Karpas-422 (cell line): ENCODE measurements around the gene IGSF23. TPM values are rescaled to one million over a fixed set of nuclear protein-coding genes. Genes with fewer than 3 reads are reported as not detected.
"Not testable (repeated sequence)": the region's sequence is repeated elsewhere in the genome, so short reads cannot be mapped to it uniquely, and the experiment has no call there.

ENCODE experiments used
- DNase-seq: peaks from one replicate; pipeline ENCODE4 v3.0.0-alpha.2; 2015
- H2AFZ ChIP-seq: fragments of 200-600 bp; sonication (generic); 2 replicates; pipeline ENCODE4 v1.6.1; 2014; ENCODE audit warnings: antibody characterized with exemption, low read length, mixed read lengths
- H3K27ac ChIP-seq: fragments of 200-600 bp; sonication (generic); 2 replicates; pipeline ENCODE4 v1.5.1; 2014; ENCODE audit warnings: mild to moderate bottlenecking, low read length, moderate library complexity
- H3K27me3 ChIP-seq: fragments of 200-600 bp; sonication (generic); 2 replicates; pipeline ENCODE4 v1.6.1; 2014; ENCODE audit warnings: low read length, mixed read lengths
- H3K36me3 ChIP-seq: fragments of 200-600 bp; sonication (generic); 2 replicates; pipeline ENCODE4 v1.6.1; 2014; ENCODE audit warnings: low read length, mixed read lengths; ENCODE audit not compliant: insufficient read depth
- H3K4me1 ChIP-seq: fragments of 200-600 bp; sonication (generic); 2 replicates; pipeline ENCODE4 v1.6.1; 2014; ENCODE audit warnings: mild to moderate bottlenecking, low read length, mixed read lengths
- H3K4me2 ChIP-seq: fragments of 200-600 bp; sonication (generic); 2 replicates; pipeline ENCODE4 v1.6.1; 2014; ENCODE audit warnings: low read length, low read depth, mild to moderate bottlenecking; ENCODE audit not compliant: poor library complexity, severe bottlenecking
- H3K4me3 ChIP-seq: fragments of 200-600 bp; sonication (generic); 2 replicates; pipeline ENCODE4 v1.5.1; 2014; ENCODE audit warnings: mild to moderate bottlenecking, antibody characterized with exemption, low read length, mixed read lengths
- H3K79me2 ChIP-seq: fragments of 200-600 bp; sonication (generic); 2 replicates; pipeline ENCODE4 v1.6.1; 2014; ENCODE audit warnings: mild to moderate bottlenecking, low read length, mixed read lengths
- H3K9ac ChIP-seq: fragments of 200-600 bp; sonication (generic); 2 replicates; pipeline ENCODE4 v1.6.0; 2014; ENCODE audit warnings: low read length
- H3K9me2 ChIP-seq: fragments of 200-600 bp; sonication (generic), shearing (Covaris generic); replicated peaks from 2 replicates; pipeline ENCODE4 v1.6.0; 2014; ENCODE audit warnings: mild to moderate bottlenecking, low read length, moderate library complexity; ENCODE audit not compliant: insufficient read depth
- H3K9me3 ChIP-seq: fragments of 300-700, 200-600 bp; sonication (generic); 2 replicates; pipeline ENCODE4 v1.6.1; 2014; ENCODE audit warnings: low read length, mixed read lengths
- H4K20me1 ChIP-seq: fragments of 200-600 bp; sonication (generic); 2 replicates; pipeline ENCODE4 v1.6.1; 2014; ENCODE audit warnings: mild to moderate bottlenecking, antibody characterized with exemption, low read length, low read depth; ENCODE audit not compliant: insufficient read depth
- total RNA-seq: library from RNA; depleted of rRNA; stranded (reverse); fragments of >200 nt; shearing (Covaris generic); gene quantifications from 2 replicates; pipeline ENCODE4 v1.2.3, GENCODE V29; 2014; ENCODE audit warnings: low replicate concordance

Gene IGSF23
- total RNA-seq, 1 experiment from 2014 or later: not detected

GRCh38 chr19:44664976-44665375 lies 51.6 kb downstream of the IGSF23 start:
- peak; percentile 16 for DNase-seq
- Histone ChIP-seq H3K9me3 (no peaks in the 10 kb centered on the region), H3K4me3 (no peak overlapping the region), H3K79me2 (no peaks in the 10 kb centered on the region), H3K9ac (no peak overlapping the region), H3K36me3 (no peaks in the 10 kb centered on the region), H3K27ac (no peak overlapping the region), H3K27me3 (no peaks in the 10 kb centered on the region), H4K20me1 (no peaks in the 10 kb centered on the region), H3K4me2 (no peak overlapping the region), H3K9me2 (no peaks in the 10 kb centered on the region), H3K4me1 (no peaks in the 10 kb centered on the region), H2AFZ (no peak overlapping the region)

GRCh38 chr19:44666852-44667556 lies 53.6 kb downstream of the IGSF23 start:
- H3K9me3 ChIP-seq: no peaks in the 10 kb centered on the region
- no peak overlapping the region for H3K27ac ChIP-seq
- no peak overlapping the region for H3K9ac ChIP-seq
- H3K79me2 ChIP-seq: no peaks in the 10 kb centered on the region
- H3K4me3 ChIP-seq: no peak overlapping the region
- peak; percentile 5 for DNase-seq
- no peaks in the 10 kb centered on the region for H3K4me1 ChIP-seq
- no peak overlapping the region for H2AFZ ChIP-seq
- H3K9me2 ChIP-seq: no peaks in the 10 kb centered on the region
- H3K36me3 ChIP-seq: no peaks in the 10 kb centered on the region
- no peak overlapping the region for H3K4me2 ChIP-seq
- H4K20me1 ChIP-seq: no peaks in the 10 kb centered on the region
- H3K27me3 ChIP-seq: no peaks in the 10 kb centered on the region

- DNase-seq: peak; percentile 19
Observed at GRCh38 chr19:44668985-44669764, 55.8 kb downstream of the IGSF23 start.

GRCh38 chr19:44670027-44670426 lies 56.7 kb downstream of the IGSF23 start:
- not testable (repeated sequence) for H3K27ac ChIP-seq, H3K4me3 ChIP-seq, H3K79me2 ChIP-seq, H3K9me2 ChIP-seq, H4K20me1 ChIP-seq, H3K27me3 ChIP-seq, H3K36me3 ChIP-seq, H3K9ac ChIP-seq, H3K4me1 ChIP-seq, H3K4me2 ChIP-seq, H3K9me3 ChIP-seq, H2AFZ ChIP-seq
- DNase-seq: peak; percentile 34

More at GRCh38 chr19:44668985-44669764, 55.8 kb downstream of the IGSF23 start:
- Histone ChIP-seq H3K4me3 (no peak overlapping the region), H3K79me2 (no peaks in the 10 kb centered on the region), H3K27me3 (no peaks in the 10 kb centered on the region), H2AFZ (no peak overlapping the region), H3K4me1 (no peaks in the 10 kb centered on the region), H3K4me2 (no peak overlapping the region), H3K36me3 (no peaks in the 10 kb centered on the region), H3K27ac (no peak overlapping the region), H3K9me2 (no peaks in the 10 kb centered on the region), H4K20me1 (no peaks in the 10 kb centered on the region), H3K9ac (no peak overlapping the region), H3K9me3 (no peaks in the 10 kb centered on the region)

- Histone ChIP-seq H3K9me3 (no peaks in the 10 kb centered on the region), H3K9me2 (no peaks in the 10 kb centered on the region), H3K79me2 (no peaks in the 10 kb centered on the region), H4K20me1 (no peaks in the 10 kb centered on the region), H3K27ac (no peak within 1 kb of the TSS), H3K4me1 (no peaks in the 10 kb centered on the region), H3K27me3 (no peaks in the 10 kb centered on the region), H3K4me2 (no peak within 1 kb of the TSS), H3K4me3 (no peak within 1 kb of the TSS), H3K36me3 (no peaks in the 10 kb centered on the region), H2AFZ (no peak within 1 kb of the TSS), H3K9ac (no peak within 1 kb of the TSS)
- DNase-seq: no peak
Observed at GRCh38 chr19:44671400-44671799, 58.0 kb downstream of the IGSF23 start, which contains the start of gene CEACAM19. Gene CEACAM19, plus strand, starts transcription at chr19:44671482. Its CDS starts 450 bp downstream, at chr19:44671932.

- Histone ChIP-seq H3K9me3 (no peaks in the 10 kb centered on the region), H4K20me1 (no peaks in the 10 kb centered on the region), H3K4me2 (no peak overlapping the region), H3K27me3 (no peaks in the 10 kb centered on the region), H3K36me3 (no peaks in the 10 kb centered on the region), H3K27ac (no peak overlapping the region), H3K4me1 (no peaks in the 10 kb centered on the region), H3K79me2 (no peaks in the 10 kb centered on the region), H3K9me2 (no peaks in the 10 kb centered on the region), H3K9ac (no peak overlapping the region), H3K4me3 (no peak overlapping the region), H2AFZ (no peak overlapping the region)
- no peak for DNase-seq
Observed at GRCh38 chr19:44672226-44672625, 58.9 kb downstream of the IGSF23 start.

GRCh38 chr19:44673510-44673909 lies 60.1 kb downstream of the IGSF23 start:
- Histone ChIP-seq H4K20me1 (no peaks in the 10 kb centered on the region), H2AFZ (no peak overlapping the region), H3K27ac (no peak overlapping the region), H3K4me2 (no peak overlapping the region), H3K79me2 (no peaks in the 10 kb centered on the region), H3K27me3 (no peaks in the 10 kb centered on the region), H3K36me3 (no peaks in the 10 kb centered on the region), H3K9ac (no peak overlapping the region), H3K4me3 (no peak overlapping the region), H3K4me1 (no peaks in the 10 kb centered on the region), H3K9me3 (no peaks in the 10 kb centered on the region), H3K9me2 (no peaks in the 10 kb centered on the region)
- DNase-seq: no peak

- H3K9me3 ChIP-seq: no peaks in the 10 kb centered on the region
- no peaks in the 10 kb centered on the region for H3K4me1 ChIP-seq
- H3K9ac ChIP-seq: no peak overlapping the region
- H3K36me3 ChIP-seq: no peaks in the 10 kb centered on the region
- H3K27ac ChIP-seq: no peak overlapping the region
- H3K4me2 ChIP-seq: no peak overlapping the region
- no peaks in the 10 kb centered on the region for H3K27me3 ChIP-seq
- H4K20me1 ChIP-seq: no peaks in the 10 kb centered on the region
- H3K9me2 ChIP-seq: no peaks in the 10 kb centered on the region
- H3K4me3 ChIP-seq: no peak overlapping the region
- no peaks in the 10 kb centered on the region for H3K79me2 ChIP-seq
- DNase-seq: peak; percentile 30
- no peak overlapping the region for H2AFZ ChIP-seq
Observed at GRCh38 chr19:44675521-44675920, 62.2 kb downstream of the IGSF23 start.
